ENCODE data around the gene FANCI.

GRCh38 chr15:89203705-89204273 is 40.0 kb upstream of the FANCI start:
- TF ChIP-seq CTCF (conservative IDR thresholded peaks at IDR 0.05; ENCODE audit: low read depth, low read length) (no peak), POLR2A (IDR thresholded peaks at IDR 0.05; ENCODE audit: low read depth, low read length) (no peak), NFE2L2 (IDR thresholded peaks at IDR 0.05; ENCODE audit: low read depth, low read length) (no peak), RCOR1 (IDR thresholded peaks at IDR 0.05; ENCODE audit: insufficient replicate concordance, low read length) (no peak), RFX5 (IDR thresholded peaks at IDR 0.05; ENCODE audit: low read depth, low read length) (no peak), FOS (IDR thresholded peaks at IDR 0.05; ENCODE audit: low read depth, low read length) (no peak), CHD1 (IDR thresholded peaks at IDR 0.05; ENCODE audit: low read depth, low read length) (no peak)
